C4-2B (cell line): ENCODE measurements around the gene METTL22.

Experiments used
- H3K27ac ChIP-seq: fragments of 450-650 bp; 2 replicates; pipeline ENCODE4 v1.5.1; 2017
- ZFX ChIP-seq: fragments of 450-650 bp; IDR thresholded peaks from 2 replicates; pipeline ENCODE4 v1.6.1; 2017
- TF ChIP-seq, protein P1 (sequence below): fragments of 450-650 bp; conservative IDR thresholded peaks from 2 replicates; pipeline ENCODE4 v1.5.1; 2017; ENCODE audit warnings: mild to moderate bottlenecking

The METTL22 gene

DNA sequence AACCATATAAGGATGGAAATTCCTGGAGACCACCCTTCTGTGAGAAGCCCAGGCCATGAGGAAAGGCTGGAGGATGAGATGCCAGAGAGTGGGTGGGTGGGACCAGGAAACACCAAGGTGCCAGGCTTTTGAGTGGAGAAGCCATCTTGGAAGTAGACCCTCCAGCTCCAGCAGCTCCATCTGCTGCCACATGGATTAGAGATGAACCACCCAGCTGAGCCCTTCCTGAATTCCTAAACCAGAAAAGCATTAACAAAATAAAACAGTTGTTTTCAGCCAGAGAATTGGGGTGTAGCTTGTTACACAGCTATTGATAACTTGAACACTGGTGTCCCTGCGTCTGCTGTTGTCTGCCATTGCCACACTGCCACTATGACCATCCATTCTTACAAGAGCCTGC lies 24.9 kb upstream of the METTL22 start:
- no peak overlapping the region for H3K27ac ChIP-seq
- TF ChIP-seq, protein P1, sequence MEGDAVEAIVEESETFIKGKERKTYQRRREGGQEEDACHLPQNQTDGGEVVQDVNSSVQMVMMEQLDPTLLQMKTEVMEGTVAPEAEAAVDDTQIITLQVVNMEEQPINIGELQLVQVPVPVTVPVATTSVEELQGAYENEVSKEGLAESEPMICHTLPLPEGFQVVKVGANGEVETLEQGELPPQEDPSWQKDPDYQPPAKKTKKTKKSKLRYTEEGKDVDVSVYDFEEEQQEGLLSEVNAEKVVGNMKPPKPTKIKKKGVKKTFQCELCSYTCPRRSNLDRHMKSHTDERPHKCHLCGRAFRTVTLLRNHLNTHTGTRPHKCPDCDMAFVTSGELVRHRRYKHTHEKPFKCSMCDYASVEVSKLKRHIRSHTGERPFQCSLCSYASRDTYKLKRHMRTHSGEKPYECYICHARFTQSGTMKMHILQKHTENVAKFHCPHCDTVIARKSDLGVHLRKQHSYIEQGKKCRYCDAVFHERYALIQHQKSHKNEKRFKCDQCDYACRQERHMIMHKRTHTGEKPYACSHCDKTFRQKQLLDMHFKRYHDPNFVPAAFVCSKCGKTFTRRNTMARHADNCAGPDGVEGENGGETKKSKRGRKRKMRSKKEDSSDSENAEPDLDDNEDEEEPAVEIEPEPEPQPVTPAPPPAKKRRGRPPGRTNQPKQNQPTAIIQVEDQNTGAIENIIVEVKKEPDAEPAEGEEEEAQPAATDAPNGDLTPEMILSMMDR: no peak
- no peak for TF ChIP-seq ZFX

DNA sequence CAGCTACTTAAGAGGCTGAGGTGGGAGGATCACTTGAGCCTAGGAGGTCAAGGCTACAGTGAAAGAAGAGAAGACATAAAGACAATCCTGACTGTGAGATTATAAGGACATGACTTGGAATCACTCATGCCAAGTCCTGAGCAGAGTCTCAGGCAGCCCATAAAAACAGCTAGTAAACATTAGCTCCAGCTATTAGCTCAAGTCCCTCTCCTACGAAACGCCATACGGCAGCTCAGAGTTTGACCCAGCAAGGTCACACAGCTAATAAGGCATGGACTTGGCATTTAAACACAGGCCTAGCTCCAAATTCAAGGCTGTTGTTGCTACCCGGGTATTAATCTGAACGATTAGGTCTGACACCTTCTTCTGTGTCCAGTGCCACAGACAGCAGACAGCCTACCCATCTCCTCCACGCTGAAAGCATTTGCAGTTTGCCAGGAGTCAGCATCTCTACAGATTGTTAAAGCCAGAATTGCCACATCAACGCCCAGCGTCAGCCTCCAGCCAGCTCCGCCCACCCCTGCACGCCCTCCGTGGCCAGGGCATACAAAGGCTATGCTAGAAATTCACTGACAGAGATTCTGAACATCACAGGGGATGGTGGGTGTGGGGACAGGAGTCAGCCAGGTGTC lies 21.2 kb upstream of the METTL22 start:
- TF ChIP-seq ZFX: no peak
- TF ChIP-seq, protein P1: no peak
- H3K27ac ChIP-seq: no peak overlapping the region

DNA sequence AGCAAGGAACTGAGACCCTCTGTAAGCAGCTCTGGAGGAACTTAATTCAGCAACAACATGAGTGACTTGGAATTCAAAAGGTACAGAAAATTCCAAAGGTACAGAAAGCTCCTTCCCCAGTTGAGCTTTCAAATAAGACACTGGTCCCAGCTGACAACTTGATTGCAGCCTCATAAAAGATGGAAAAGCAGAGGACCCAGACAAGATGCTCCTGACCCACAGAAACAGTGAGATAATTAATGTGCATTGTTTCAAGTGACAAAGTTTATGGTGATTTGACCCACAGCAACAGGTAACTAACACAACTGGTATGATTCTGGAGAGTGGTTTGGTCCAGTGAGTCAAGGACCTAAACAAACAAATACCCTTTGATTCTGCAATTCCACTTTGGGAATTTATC lies 15.9 kb upstream of the METTL22 start:
- no peak overlapping the region for H3K27ac ChIP-seq
- no peak for TF ChIP-seq ZFX
- TF ChIP-seq, protein P1: no peak

- H3K27ac ChIP-seq: no peak overlapping the region
- TF ChIP-seq ZFX: no peak
- TF ChIP-seq, protein P1: no peak
These were observed 14.3 kb upstream of the METTL22 start for GRCh38 chr16:8607214-8607613.

DNA sequence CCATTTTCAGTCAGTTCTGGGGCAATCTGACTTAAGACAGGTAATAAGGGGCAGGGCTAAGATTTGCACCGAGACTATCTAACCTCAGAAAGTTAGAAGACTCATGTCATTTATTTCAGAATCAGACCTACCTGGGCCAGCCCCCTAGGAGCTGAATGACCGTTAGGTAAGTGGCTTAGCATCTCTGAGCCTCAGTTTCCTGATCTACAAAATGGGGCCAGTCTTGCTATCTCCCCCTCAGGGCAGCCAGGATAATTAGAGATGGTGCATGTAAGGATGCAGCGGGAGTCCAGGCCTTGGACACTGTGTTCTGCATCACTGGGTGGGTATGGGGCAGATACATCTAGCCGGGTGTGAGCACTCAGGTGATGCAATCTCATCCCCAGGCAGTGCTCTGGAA lies 10.4 kb upstream of the METTL22 start:
- no peak overlapping the region for H3K27ac ChIP-seq

DNA sequence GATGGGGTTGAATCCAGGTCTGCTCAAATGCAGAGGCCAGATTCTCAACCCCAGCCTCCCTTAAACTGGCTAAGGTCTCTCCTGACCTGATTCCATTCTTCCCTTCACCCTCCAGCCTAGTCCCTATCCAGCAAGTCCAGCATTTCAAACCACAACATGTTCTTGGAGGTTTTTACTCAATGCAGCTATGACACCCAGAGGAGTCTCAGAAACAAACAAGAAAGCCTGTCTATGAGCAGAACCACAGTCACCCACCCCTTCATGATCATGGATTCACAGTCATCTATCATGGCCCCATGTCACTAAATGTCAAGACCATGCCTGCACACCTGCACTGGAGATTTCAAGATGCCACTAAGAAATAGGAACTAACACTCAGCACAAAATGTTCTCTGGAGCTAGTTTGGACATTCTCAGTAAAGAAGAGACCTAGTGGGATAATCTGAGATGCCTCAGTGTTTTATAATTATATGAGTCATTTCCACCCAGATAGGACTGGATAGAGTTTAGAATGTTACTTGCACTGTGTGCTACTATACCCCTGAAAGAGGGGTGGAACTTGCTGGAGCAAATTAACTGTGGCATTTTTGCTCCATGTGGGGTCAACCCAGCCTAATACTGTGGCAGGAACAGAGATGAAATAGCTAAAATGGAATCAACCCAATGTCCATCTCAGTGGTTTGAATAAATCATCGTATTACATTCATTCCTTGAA lies 9.5 kb upstream of the METTL22 start:
- no peak for TF ChIP-seq ZFX
- TF ChIP-seq, protein P1: no peak
- H3K27ac ChIP-seq: no peak overlapping the region

More for the DNA sequence above, 10.4 kb upstream of the METTL22 start:
- no peak for TF ChIP-seq ZFX
- TF ChIP-seq, protein P1: no peak

DNA sequence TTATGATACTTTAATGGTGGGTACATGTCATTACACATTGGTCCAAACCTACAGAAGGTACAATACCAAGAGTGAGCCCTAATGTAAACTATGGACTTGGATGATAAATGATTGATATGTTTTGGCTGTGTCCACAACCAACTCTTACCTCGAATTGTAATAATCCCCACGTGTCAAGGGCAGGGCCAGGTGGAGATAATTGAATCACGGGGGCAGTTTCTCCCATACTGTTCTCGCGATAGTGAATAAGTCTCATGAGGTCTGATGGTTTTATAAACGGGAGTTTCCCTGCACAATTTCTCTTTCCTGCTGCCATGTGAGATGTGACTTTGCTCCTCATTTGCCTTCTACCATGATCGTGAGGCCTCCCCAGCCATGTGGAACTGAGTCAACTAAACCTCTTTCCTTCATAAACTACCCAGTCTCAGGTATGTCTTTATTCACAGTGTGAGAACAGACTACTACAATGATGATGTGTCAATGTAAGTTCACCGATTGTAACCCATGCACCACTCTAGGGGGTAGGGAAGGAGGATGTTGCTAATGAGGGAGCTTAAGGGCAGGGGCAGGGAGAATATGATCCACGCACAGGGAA lies 7.0 kb upstream of the METTL22 start:
- no peak overlapping the region for H3K27ac ChIP-seq
- no peak for TF ChIP-seq ZFX
- TF ChIP-seq, protein P1: no peak
